Vagina (tissue), 2 donors: ENCODE data around the gene SPOCK3. TPM values are rescaled to one million over a fixed set of nuclear protein-coding genes. Genes with fewer than 3 reads are reported as not detected.
"Not testable (repeated sequence)": the region's sequence is repeated elsewhere in the genome, so short reads cannot be mapped to it uniquely, and the experiment has no call there.

Experiments
- DNase-seq, 2 donors: peaks; one replicate each; pipeline ENCODE4 v3.0.0-alpha.2; 2017; ENCODE audit errors: extremely low spot score in 2 of 2
- H3K27ac ChIP-seq: fragments of 200-600 bp; sonication (generic); one replicate; pipeline ENCODE4 v1.5.1; 2019
- H3K27me3 ChIP-seq: fragments of 200-600 bp; sonication (generic); one replicate; pipeline ENCODE4 v1.5.1; 2019
- H3K36me3 ChIP-seq, 2 donors: fragments of 200-600 bp; sonication (generic); one replicate each; pipeline ENCODE4 v1.5.1; 2017 to 2019
- H3K4me1 ChIP-seq: fragments of 200-600 bp; sonication (generic); one replicate; pipeline ENCODE4 v1.5.1; 2019
- H3K4me3 ChIP-seq, 2 donors: fragments of 200-600 bp; sonication (generic); 1 replicate in 1 of 2; 2 replicates in 1 of 2; pipeline ENCODE4 v1.5.1; 2016 to 2019
- H3K9me3 ChIP-seq: fragments of 200-600 bp; sonication (generic); one replicate; pipeline ENCODE4 v1.5.1; 2019
- CTCF ChIP-seq, 3 experiments: fragments of 450-650 bp in 2 of 3; fragments of 200-600 bp in 1 of 3; sonication (generic) in 1 of 3; IDR thresholded peaks; one replicate each; pipeline ENCODE4 v1.5.1; 2017 to 2019; ENCODE audit warnings: antibody characterized with exemption in 3 of 3, mild to moderate bottlenecking in 2 of 3, moderate library complexity in 2 of 3
- POLR2A ChIP-seq, 2 donors: fragments of 450-650 bp; IDR thresholded peaks; one replicate each; pipeline ENCODE4 v1.6.1; 2017; ENCODE audit warnings: antibody characterized with exemption in 2 of 2, mild to moderate bottlenecking in 2 of 2, moderate library complexity in 2 of 2
- POLR2AphosphoS5 ChIP-seq, 2 donors: sonication (generic); formaldehyde crosslinking; IDR thresholded peaks; one replicate each; pipeline ENCODE4 v1.9.0; 2017; ENCODE audit warnings: antibody characterized with exemption in 2 of 2, mild to moderate bottlenecking in 2 of 2, low read depth in 1 of 2; ENCODE audit not compliant: insufficient read depth in 1 of 2
- intact Hi-C: fragments of 100-400 bp; cut with DNase I; formaldehyde crosslinking; loops from one replicate; pipeline ENCODE4 v1.15.1; 2023
- total RNA-seq: library from RNA; depleted of rRNA; stranded (reverse); fragments of >200 nt; gene quantifications from one replicate; pipeline ENCODE4 v1.2.3, GENCODE V29; 2016

The SPOCK3 gene
- total RNA-seq, 1 donor from 2014 or later = 0.74 TPM

DNA sequence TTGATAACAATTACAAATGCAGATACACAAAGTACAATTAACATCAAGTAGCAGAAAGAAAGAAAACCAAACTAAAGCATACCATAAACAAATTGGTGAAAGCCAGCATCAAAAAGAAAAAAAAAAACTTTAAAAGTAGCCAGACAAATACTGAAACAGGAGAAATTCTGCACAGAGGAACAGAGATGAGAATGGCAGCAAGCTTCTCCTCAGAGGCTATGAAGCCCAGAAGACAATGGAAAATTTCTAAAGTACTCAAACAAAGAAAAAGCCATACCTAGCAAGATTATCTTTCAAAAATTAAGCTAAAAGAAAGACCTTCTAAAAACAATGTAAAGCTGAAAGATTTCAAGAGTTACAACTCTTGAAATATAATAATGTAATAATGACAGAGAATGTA lies 471.3 kb downstream of the SPOCK3 start:
- H3K27me3 ChIP-seq = no peaks in the 10 kb centered on the region
- TF ChIP-seq POLR2AphosphoS5 (IDR thresholded peaks at IDR 0.05; ENCODE audit: insufficient read depth in 1 of 2, low read depth in 1 of 2) = no peak
- H3K36me3 ChIP-seq = no peaks in the 10 kb centered on the region
- H3K4me3 ChIP-seq = no peak overlapping the region
- no peaks in the 10 kb centered on the region for H3K9me3 ChIP-seq
- no peak overlapping the region for H3K27ac ChIP-seq
- no peaks in the 10 kb centered on the region for H3K4me1 ChIP-seq
- DNase-seq = no peak
- intact Hi-C loops = no loop called here

- H3K4me3 ChIP-seq = no peak overlapping the region
- H3K27ac ChIP-seq = no peak overlapping the region
- no peaks in the 10 kb centered on the region for H3K27me3 ChIP-seq
- no peaks in the 10 kb centered on the region for H3K9me3 ChIP-seq
- no peak for DNase-seq
- no peak for TF ChIP-seq POLR2AphosphoS5 (IDR thresholded peaks at IDR 0.05; ENCODE audit: insufficient read depth in 1 of 2, low read depth in 1 of 2)
- no peak for TF ChIP-seq CTCF (IDR thresholded peaks at IDR 0.05)
- TF ChIP-seq POLR2A (IDR thresholded peaks at IDR 0.05) = no peak
- H3K4me1 ChIP-seq = no peaks in the 10 kb centered on the region
- intact Hi-C loops = no loop called here
- no peaks in the 10 kb centered on the region for H3K36me3 ChIP-seq
Observed at GRCh38 chr4:166741742-166742141, 492.6 kb downstream of the SPOCK3 start.

GRCh38 chr4:166739215-166739614 lies 495.1 kb downstream of the SPOCK3 start:
- H3K4me3 ChIP-seq, H3K9me3 ChIP-seq, H3K27me3 ChIP-seq, H3K4me1 ChIP-seq, H3K27ac ChIP-seq, DNase-seq, H3K36me3 ChIP-seq, intact Hi-C loops: not testable (repeated sequence)

DNA sequence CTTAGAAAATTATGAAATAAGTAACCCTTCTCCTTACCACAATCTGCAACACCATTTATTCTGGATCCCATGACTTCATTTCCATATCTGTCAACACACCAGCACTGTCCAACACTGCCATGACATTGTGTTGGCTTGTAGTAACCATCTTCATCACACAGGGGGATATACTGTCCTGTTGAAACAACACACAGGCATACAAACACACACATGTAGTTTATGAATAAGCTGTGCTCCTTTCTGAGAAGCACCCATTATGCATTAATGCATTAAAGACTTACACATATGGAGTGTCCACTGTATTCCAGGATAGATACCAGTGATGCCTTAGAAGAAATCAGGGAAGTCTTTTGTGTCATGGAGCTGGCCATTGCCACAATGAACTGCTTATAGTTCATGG lies 496.9 kb downstream of the SPOCK3 start:
- H3K4me3 ChIP-seq = no peak overlapping the region
- H3K9me3 ChIP-seq = no peaks in the 10 kb centered on the region
- no peaks in the 10 kb centered on the region for H3K4me1 ChIP-seq
- TF ChIP-seq POLR2A (IDR thresholded peaks at IDR 0.05) (no peak), CTCF (IDR thresholded peaks at IDR 0.05) (no peak), POLR2AphosphoS5 (IDR thresholded peaks at IDR 0.05; ENCODE audit: insufficient read depth in 1 of 2, low read depth in 1 of 2) (no peak)
- no peaks in the 10 kb centered on the region for H3K27me3 ChIP-seq
- intact Hi-C loops = no loop called here
- no peak for DNase-seq
- H3K27ac ChIP-seq = no peak overlapping the region
- H3K36me3 ChIP-seq = no peaks in the 10 kb centered on the region

- no peak for DNase-seq
- no peaks in the 10 kb centered on the region for H3K4me1 ChIP-seq
- no peaks in the 10 kb centered on the region for H3K9me3 ChIP-seq
- no peaks in the 10 kb centered on the region for H3K27me3 ChIP-seq
- no peak overlapping the region for H3K4me3 ChIP-seq
- H3K27ac ChIP-seq = no peak overlapping the region
- intact Hi-C loops = no loop called here
- no peaks in the 10 kb centered on the region for H3K36me3 ChIP-seq
- TF ChIP-seq CTCF (IDR thresholded peaks at IDR 0.05) (no peak), POLR2A (IDR thresholded peaks at IDR 0.05) (no peak), POLR2AphosphoS5 (IDR thresholded peaks at IDR 0.05; ENCODE audit: insufficient read depth in 1 of 2, low read depth in 1 of 2) (no peak)
Observed at GRCh38 chr4:166735553-166735952, 498.7 kb downstream of the SPOCK3 start.

DNA sequence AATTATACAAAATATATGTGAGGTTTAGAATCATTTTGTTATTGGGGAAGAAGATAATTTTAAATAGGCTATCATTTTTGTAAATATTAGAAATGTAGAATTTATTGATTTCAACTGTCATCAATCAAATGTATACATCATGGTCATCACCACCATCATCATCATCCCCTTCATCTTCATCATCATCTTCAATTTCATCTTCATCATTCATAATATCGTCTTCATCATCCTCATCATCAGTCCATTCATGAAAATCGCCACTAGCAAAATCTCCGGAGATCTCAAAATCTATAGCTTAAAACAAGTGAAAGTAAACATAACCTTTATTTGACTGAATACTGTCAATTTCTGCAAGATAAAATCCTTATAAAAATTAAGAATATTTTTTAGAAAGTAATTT lies 499.5 kb downstream of the SPOCK3 start:
- intact Hi-C loops = no loop called here
- Histone ChIP-seq H3K27me3 (no peaks in the 10 kb centered on the region), H3K4me1 (no peaks in the 10 kb centered on the region), H3K27ac (no peak overlapping the region), H3K36me3 (no peaks in the 10 kb centered on the region), H3K4me3 (no peak overlapping the region), H3K9me3 (no peaks in the 10 kb centered on the region)
- no peak for TF ChIP-seq POLR2AphosphoS5 (IDR thresholded peaks at IDR 0.05; ENCODE audit: insufficient read depth in 1 of 2, low read depth in 1 of 2)
- no peak for TF ChIP-seq CTCF (IDR thresholded peaks at IDR 0.05)
- no peak for TF ChIP-seq POLR2A (IDR thresholded peaks at IDR 0.05)
- DNase-seq = no peak
